D721Med (cell line): Measurements from ENCODE around the gene PRKG1.

Experiments used
- DNase-seq: peaks from one replicate; pipeline ENCODE4 v3.0.0; 2011; ENCODE audit warnings: low spot score; ENCODE audit not compliant: insufficient read length
- FAIRE-seq: peaks from 2 replicates; lab custom pipeline; 2011; peaks lifted over from hg19 to GRCh38; lab: Jason Lieb, UNC
- TF ChIP-seq, protein P1 (sequence below): IDR thresholded peaks from 2 replicates; pipeline ENCODE4 v1.5.1; 2012; ENCODE audit warnings: mild to moderate bottlenecking, control low read depth; ENCODE audit not compliant: insufficient read depth; ENCODE audit errors: missing control alignments

The PRKG1 gene

DNA sequence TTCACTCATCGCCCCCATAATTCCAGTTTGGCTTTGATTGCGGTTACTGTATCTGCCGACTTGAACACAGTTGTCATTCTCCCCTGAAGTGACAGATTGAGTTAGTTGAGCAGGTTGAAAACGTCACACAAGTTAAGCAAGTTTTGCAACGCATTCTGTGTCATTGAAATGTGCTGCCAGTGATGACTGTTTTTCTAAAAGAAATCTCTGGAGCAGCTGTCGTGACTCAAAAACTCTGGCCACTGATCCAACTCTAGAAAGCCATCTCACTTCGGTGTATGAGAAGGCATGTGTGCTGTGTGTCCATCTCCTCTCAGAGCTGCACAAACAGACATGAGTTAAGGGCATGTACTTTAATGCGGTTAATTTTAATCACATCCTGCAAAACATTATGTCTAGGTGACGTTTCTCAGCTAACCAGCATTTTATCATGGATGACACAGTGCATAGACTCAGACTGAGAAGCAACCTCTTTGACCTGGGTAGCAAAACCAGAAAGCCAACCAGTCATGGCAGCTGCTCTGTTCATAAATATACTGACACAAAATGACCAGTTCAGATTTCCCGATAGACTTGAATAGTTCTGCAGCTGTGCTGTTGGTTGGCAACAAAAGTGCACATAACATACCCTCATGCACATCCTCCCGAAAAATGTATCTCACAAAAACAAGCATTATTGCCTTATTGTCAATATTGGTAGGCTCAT lies 555.8 kb downstream of the PRKG1 start:
- TF ChIP-seq, protein P1, sequence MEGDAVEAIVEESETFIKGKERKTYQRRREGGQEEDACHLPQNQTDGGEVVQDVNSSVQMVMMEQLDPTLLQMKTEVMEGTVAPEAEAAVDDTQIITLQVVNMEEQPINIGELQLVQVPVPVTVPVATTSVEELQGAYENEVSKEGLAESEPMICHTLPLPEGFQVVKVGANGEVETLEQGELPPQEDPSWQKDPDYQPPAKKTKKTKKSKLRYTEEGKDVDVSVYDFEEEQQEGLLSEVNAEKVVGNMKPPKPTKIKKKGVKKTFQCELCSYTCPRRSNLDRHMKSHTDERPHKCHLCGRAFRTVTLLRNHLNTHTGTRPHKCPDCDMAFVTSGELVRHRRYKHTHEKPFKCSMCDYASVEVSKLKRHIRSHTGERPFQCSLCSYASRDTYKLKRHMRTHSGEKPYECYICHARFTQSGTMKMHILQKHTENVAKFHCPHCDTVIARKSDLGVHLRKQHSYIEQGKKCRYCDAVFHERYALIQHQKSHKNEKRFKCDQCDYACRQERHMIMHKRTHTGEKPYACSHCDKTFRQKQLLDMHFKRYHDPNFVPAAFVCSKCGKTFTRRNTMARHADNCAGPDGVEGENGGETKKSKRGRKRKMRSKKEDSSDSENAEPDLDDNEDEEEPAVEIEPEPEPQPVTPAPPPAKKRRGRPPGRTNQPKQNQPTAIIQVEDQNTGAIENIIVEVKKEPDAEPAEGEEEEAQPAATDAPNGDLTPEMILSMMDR: no peak
- DNase-seq: no peak
- no peak for FAIRE-seq

DNA sequence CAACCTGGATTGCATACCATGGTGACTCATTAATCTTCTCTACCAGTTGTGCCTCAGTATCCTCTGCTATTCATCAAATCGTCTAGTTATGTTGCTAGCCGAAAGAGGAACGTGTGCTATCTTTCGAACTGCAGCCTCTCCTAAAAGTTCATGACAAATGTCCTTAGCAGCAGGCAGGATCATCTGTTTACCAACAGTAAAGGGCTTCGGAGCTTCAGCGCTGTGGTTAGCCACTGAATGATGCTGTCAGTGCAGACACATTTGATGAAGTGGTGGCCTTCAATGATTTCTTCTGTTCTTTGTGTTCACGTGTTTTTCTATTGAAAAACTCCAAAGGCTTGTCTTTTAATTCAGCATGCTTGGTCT lies 556.3 kb downstream of the PRKG1 start:
- TF ChIP-seq, protein P1: no peak
- DNase-seq: no peak
- no peak for FAIRE-seq

- TF ChIP-seq, protein P1: no peak
- DNase-seq (no peak), FAIRE-seq (no peak)
Observed at GRCh38 chr10:51635436-51635835, 561.1 kb downstream of the PRKG1 start.

DNA sequence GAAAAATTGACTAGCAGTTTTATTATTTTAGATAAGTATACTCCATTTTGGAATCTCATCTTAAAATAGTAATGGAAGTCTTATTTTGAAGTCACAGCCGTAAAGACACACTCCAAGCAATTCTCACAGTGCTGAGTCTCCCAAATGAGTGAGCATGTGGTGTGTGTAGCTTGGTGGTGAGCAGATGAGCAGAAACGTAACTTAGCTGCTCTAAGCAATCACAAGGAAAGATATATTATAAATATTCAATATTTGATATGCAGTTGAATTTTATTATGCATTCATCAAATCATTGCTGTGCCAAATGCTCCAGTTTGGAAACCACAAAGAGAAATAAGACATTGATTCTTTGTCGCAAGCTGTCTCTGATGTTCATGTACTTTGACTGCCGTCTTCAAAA lies 563.9 kb downstream of the PRKG1 start:
- TF ChIP-seq, protein P1: no peak
- FAIRE-seq (no peak), DNase-seq (no peak)

GRCh38 chr10:51638737-51639136 lies 564.5 kb downstream of the PRKG1 start:
- TF ChIP-seq, protein P1: no peak
- FAIRE-seq (no peak), DNase-seq (no peak)

DNA sequence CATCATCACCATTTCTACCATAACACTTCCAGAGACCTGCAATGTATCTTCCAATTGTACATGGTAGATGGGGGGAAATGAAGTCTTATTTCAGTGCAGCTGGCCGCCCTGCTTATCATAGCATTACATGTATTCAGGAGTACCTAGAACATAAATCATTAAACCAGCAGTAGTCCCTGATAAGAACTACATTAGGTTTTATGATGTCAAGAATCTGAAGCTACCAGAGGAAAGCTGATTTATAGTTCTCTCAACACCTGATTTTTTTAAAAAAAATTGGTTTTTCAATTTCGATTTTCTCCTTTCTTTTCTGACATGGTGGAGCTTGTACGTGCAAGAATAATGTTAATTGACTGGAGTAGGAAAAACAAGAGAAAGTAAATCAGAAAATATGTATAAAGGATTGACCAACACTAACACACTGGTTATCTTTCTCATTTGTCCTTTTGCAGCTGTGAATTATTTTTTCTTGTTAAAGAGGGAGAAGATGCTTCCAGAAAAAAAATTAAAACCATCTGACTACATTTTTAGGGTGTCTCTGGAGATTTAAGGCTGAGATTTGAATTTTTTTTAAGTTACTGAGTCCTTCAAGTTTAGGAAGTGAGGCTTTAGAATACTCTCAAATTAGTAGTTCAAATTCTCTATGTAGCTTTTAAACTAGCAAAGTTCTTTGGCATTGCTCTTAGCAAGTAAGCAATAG lies 566.0 kb downstream of the PRKG1 start:
- TF ChIP-seq, protein P1: no peak
- DNase-seq (no peak), FAIRE-seq (no peak)

DNA sequence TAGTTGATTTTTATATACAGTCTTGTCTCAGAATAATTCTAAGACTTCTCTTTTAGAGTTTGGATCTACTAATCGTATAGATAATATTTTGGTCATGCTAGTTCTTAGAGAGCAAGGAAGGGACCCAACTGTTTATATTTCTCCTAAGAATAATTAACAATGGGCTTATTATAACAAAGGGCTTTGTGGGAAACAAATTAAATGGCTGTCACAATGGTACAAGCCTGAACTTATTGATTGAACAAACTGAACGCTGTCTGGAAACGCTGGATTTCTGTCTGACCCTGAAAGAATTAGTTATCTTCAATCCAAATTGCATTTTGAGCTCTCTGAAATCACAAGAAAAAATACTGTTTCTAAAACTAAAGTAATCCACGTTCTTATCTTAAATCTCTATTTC lies 568.3 kb downstream of the PRKG1 start:
- TF ChIP-seq, protein P1: no peak
- FAIRE-seq (no peak), DNase-seq (no peak)
